GM19025 (cell line): ENCODE results near the gene CPED1.
"Not testable (repeated sequence)": the region's sequence is repeated elsewhere in the genome, so short reads cannot be mapped to it uniquely, and the experiment has no call there.

Source experiments
- ATAC-seq: cut with Tn5 transposase; IDR thresholded peaks from one replicate; pipeline ENCODE4 v1.9.1; 2021; ENCODE audit warnings: mild to moderate bottlenecking, low read depth, moderate library complexity; ENCODE audit not compliant: unreplicated experiment

The CPED1 gene

GRCh38 chr7:121036776-121037175 lies 48.3 kb downstream of the CPED1 start:
- ATAC-seq = not testable (repeated sequence)

GRCh38 chr7:121037329-121037728 lies 48.8 kb downstream of the CPED1 start:
- ATAC-seq = not testable (repeated sequence)

DNA sequence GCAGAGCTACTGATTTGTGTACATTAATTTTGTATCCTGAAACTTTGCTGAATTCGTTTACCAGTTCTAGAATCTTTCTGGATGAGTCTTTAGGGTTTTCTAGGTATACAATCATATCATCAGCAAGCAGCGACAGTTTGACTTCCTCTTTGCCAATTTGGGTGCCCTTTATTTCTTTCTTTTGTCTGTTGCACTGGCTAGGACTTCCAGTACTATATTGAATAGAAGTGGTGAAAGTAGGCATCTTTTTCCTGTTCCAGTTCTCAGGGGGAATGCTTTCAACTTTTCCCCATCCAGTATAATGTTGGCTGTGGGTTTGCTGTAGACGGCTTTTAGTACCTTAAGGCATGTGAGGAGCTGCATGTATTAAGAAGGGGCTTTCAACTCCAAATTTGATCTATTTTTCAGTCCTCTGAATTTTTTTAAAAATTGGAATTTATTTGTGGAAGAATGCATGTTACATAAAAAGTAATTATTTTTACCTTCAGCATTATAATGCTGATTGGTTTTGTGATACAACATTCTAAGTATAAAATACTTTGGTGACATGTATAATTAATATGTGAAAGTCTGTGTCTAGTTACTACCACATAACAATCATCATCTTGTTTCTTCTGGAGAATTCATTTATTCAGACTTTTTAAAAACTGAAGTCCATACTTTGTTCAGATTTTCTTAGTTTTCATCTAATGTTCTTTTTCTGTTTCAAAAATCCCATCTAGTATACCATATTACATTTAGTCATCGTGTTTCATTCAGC lies 49.6 kb downstream of the CPED1 start:
- no peak for ATAC-seq

DNA sequence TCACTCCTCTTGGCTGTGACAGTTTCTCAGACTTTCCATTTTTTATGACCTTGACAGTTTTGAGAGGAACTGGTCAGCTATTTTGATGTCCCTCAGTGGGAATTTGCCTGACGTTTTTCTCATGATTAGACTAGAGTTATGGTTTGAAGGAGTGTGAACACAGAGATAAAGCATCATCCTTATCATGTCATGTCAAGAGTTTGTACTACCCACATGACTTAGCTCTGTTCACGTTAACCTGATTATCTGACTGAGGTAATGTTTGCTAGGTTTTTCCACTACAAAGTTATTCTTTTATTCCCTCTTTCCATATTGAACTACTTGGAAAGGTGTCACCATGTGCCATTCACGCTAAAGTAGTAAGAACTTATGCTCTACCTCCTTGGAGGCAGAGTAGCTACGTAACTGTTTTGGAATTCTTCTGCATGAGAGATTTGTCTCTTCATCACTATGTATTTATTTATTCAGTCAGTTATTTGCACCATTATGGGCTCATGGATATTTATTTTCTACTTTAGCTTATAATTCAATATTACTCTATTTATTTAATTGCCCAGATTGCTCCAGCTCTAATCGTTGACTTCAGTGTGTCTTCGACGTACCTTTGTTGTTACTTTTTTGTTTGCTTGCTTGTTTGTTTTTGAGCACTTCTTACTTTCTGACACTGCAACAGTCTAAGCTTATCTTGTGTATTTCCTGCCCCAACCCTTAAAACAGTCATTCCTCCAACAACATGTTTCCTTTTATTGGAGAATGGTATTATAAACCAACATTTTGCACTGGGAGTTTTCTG lies 50.4 kb downstream of the CPED1 start:
- no peak for ATAC-seq

DNA sequence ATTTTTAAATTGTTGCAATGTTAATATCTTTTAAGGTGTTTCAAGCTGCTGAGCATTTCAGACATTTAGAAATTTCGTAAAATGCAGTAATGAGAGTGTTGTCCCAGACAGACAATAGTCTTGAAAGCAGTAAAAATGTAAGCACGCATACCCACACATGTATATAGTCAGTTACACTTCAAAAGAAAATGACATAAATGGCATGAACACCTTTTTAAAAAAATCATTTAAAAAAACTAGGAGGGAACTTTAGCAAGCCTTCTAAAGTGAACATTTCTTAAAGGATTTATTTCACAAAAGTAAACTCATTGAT lies 51.0 kb downstream of the CPED1 start:
- ATAC-seq = no peak

GRCh38 chr7:121039994-121040393 lies 51.5 kb downstream of the CPED1 start:
- no peak for ATAC-seq

DNA sequence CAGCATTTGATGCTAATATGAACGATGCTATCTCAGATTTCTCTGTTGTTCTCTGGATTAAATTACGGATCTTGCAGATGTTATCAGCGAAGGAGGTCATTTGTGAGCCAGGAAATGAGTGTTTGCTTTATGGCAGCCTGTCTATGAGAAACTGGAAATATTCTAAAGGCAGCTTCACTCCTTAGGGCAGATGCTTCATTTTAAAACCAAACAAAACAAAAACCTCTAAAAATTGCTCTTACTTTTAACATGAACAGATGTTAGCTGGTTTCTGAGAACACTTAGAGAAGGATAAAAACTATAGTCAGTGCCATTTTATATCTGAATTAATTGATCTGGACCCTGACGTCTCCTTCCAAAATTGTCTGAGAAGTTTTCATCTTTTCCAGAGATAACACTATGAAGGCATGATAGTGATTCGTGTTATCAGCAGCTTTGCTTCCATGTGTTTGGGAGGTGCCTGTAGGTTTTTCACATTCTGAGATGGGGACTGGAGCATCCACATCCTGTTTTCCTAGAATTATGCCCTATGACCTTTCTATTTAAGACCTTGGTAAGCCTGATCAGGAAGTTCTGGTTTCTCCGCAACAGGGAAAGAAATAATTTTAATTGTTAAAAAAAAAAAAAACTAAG lies 53.1 kb downstream of the CPED1 start:
- no peak for ATAC-seq

GRCh38 chr7:121042195-121042594 lies 53.7 kb downstream of the CPED1 start:
- no peak for ATAC-seq

GRCh38 chr7:121042899-121043298 lies 54.4 kb downstream of the CPED1 start:
- ATAC-seq = no peak

- ATAC-seq = no peak
Observed at GRCh38 chr7:121043314-121044234, 55.1 kb downstream of the CPED1 start.

DNA sequence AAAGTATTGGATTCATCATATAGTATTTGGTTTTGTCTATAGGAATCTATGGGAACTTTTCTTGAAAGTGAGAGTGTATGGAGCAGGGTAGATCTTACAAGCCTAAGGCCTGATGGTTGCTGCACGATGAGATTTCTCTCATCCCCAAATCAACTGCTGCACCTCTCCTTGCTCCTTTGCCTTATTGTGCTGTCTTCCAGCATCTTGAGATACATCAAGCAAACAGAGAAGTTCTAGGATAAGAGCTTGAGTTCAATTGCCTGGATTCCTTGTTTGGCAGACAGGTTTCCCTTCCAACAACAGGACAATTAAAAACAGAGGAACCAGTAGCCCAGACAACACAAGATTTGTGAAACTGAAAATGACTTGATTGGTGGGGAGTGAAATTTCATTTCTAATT lies 56.6 kb downstream of the CPED1 start:
- no peak for ATAC-seq

GRCh38 chr7:121046009-121046408 lies 57.5 kb downstream of the CPED1 start:
- no peak for ATAC-seq

GRCh38 chr7:121046893-121047468 lies 58.5 kb downstream of the CPED1 start:
- no peak for ATAC-seq

DNA sequence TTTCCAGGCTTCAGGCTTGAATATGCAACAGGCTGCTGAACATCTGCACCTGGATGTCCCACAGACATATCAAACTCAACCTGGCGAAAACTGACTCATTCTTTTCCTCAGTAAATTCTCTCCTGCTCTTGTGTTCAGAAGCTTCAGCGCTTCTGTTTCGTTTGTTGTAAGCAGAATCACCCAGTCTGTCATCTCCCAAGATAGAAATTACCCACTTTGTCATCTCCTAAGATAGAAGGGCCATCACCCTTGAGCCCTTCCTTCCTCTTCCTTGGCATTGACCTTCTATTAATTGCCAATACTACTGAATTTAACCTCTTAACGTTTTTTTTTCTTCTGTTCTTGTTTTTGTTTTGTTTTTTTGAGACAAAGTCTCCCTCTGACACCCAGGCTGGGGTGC lies 59.7 kb downstream of the CPED1 start:
- no peak for ATAC-seq

- ATAC-seq = no peak
Observed at GRCh38 chr7:121049028-121049791, 60.7 kb downstream of the CPED1 start.

- ATAC-seq = no peak
Observed at GRCh38 chr7:121049897-121050296, 61.4 kb downstream of the CPED1 start.

DNA sequence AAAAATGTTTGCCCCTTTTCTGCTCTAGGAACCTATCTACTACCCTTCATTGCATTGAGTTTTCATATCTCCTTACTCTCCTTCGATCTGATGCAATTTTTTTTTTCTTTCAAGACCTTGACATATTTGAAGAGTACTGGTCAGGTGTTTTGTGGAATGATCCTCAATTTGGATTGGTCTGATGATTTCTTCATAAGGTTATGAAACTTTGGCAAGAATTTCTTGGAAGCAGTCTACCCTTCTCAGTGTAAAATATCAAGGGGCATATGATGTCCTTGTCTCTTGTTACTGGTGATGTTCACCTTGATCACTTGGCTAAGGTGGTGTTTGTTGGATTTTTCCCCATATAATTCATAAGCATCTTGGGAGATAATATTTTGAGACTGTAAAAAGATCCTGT lies 64.7 kb downstream of the CPED1 start:
- no peak for ATAC-seq

- ATAC-seq = no peak
Observed at GRCh38 chr7:121054925-121055324, 66.4 kb downstream of the CPED1 start.

GRCh38 chr7:121057878-121058277 lies 69.4 kb downstream of the CPED1 start:
- ATAC-seq = no peak
